Retinal pigment epithelial cell (primary cell): ENCODE results near the gene SREK1.

Experiments
- DNase-seq: peaks from one replicate; pipeline ENCODE4 v3.0.0-alpha.2; 2010; ENCODE audit warnings: low read depth
- H3K4me3 ChIP-seq: 2 replicates; pipeline ENCODE4 v1.5.1; 2011; ENCODE audit warnings: mild to moderate bottlenecking, low read length, control low read depth, moderate library complexity
- CTCF ChIP-seq: conservative IDR thresholded peaks from 2 replicates; pipeline ENCODE4 v1.5.1; 2011; ENCODE audit warnings: low read depth, low read length, control low read depth, inconsistent platforms

The SREK1 gene

GRCh38 chr5:66231508-66231907 is 87.4 kb downstream of the SREK1 start:
- TF ChIP-seq CTCF = no peak
- no peak for DNase-seq
- no peak overlapping the region for H3K4me3 ChIP-seq

GRCh38 chr5:66232275-66232674 is 88.2 kb downstream of the SREK1 start:
- no peak for TF ChIP-seq CTCF
- no peak for DNase-seq
- H3K4me3 ChIP-seq = no peak overlapping the region

DNA sequence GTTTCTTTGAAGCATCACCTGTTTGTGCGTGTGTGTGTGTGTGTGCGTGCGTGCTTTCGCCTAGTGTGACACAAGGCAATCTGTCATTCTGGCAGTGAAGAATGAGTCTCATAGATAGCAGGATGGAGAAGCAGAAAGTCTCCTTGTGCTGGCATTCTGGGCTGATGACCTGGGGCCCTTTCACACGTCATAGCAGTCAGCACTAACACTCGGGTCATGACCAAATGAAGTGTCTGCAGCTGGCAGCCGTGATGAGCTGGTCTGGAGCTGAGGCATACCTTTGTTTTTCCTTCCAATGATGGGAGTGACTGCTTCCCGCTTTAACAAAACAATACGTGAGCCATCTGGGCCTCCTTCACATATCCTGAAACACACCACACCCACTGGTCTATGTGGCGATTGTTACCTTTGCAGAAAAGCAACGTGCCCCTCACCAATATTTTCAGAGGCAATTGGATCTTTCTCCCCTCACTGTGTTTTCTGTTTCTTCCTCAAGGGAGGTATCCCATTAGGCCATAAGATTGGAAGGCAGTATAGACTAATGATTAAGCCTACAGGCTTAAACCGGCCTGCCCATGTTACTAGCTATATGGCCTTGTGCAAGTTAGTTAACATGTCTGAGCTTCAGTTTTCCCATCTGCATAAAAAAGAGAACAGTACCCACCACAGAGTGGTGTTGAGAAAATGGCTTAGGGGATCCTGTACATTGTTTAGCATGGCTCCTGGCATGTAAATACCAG is 88.8 kb downstream of the SREK1 start:
- H3K4me3 ChIP-seq = no peak overlapping the region
- TF ChIP-seq CTCF = no peak
- DNase-seq = no peak
